Astrocyte of the cerebellum (primary cell): ENCODE data around the gene FARS2.

Experiments
- DNase-seq: peaks from one replicate; pipeline ENCODE4 v3.0.0-alpha.2; 2011; ENCODE audit warnings: low read depth
- H3K4me3 ChIP-seq: 2 replicates; pipeline ENCODE4 v1.5.1; 2011; ENCODE audit warnings: mild to moderate bottlenecking, low read depth, low read length, moderate library complexity
- CTCF ChIP-seq: IDR thresholded peaks from 2 replicates; pipeline ENCODE4 v1.5.1; 2012; ENCODE audit warnings: low read length, low read depth, moderate library complexity, mild to moderate bottlenecking; ENCODE audit errors: missing control alignments
- in situ Hi-C: cut with HindIII; loops from 2 replicates; pipeline ENCODE4 v1.10.0; 2017; ENCODE audit warnings: low sequenced_read_pairs

Gene FARS2

GRCh38 chr6:5455142-5455541 lies 193.8 kb downstream of the FARS2 start:
- no peak for TF ChIP-seq CTCF
- in situ Hi-C loops: no loop called here
- H3K4me3 ChIP-seq: no peak overlapping the region
- no peak for DNase-seq

- no peak for DNase-seq
- no peak for TF ChIP-seq CTCF
- no peak overlapping the region for H3K4me3 ChIP-seq
- in situ Hi-C loops: no loop called here
These were observed 195.7 kb downstream of the FARS2 start for GRCh38 chr6:5457041-5457440.

GRCh38 chr6:5457983-5458683 lies 196.8 kb downstream of the FARS2 start:
- in situ Hi-C loops: no loop called here
- H3K4me3 ChIP-seq: no peak overlapping the region
- DNase-seq: no peak
- TF ChIP-seq CTCF: no peak

GRCh38 chr6:5459346-5459745 lies 198.0 kb downstream of the FARS2 start:
- in situ Hi-C loops: no loop called here
- no peak for DNase-seq
- no peak overlapping the region for H3K4me3 ChIP-seq
- TF ChIP-seq CTCF: no peak

GRCh38 chr6:5461365-5461764 lies 200.1 kb downstream of the FARS2 start:
- in situ Hi-C loops: no loop called here
- DNase-seq: no peak
- TF ChIP-seq CTCF: no peak
- H3K4me3 ChIP-seq: no peak overlapping the region

GRCh38 chr6:5462856-5463255 lies 201.5 kb downstream of the FARS2 start:
- H3K4me3 ChIP-seq: no peak overlapping the region
- in situ Hi-C loops: no loop called here
- TF ChIP-seq CTCF: no peak
- peak; percentile 82 for DNase-seq
